T-helper 17 cell (primary cell): ENCODE data around the gene CRYBG2. TPM values are rescaled to one million over a fixed set of nuclear protein-coding genes. Genes with fewer than 3 reads are reported as not detected.
A peak's percentile ranks its signal among the peaks of the same experiment; 100 is the strongest.
"Not testable (repeated sequence)": the region's sequence is repeated elsewhere in the genome, so short reads cannot be mapped to it uniquely, and the experiment has no call there.

Source experiments
- ATAC-seq: fragments of 150-1000 bp; cut with Tn5 transposase; 2 replicates; pipeline ENCODE4 v1.10.0; 2021; ENCODE audit warnings: mild to moderate bottlenecking, moderate library complexity
- DNase-seq, 3 donors: peaks; one replicate each; pipeline versions ENCODE4 v3.0.0 to v3.0.0-alpha.2; 2020 to 2021
- H3K9me3 ChIP-seq: one replicate; pipeline ENCODE4 v1.7.0; 2013; ENCODE audit warnings: low read length, mild to moderate bottlenecking; ENCODE audit not compliant: control insufficient read depth, poor library complexity, severe bottlenecking
- H3K27ac Mint-ChIP-seq: one replicate; pipeline ENCODE4 v1.8.0; 2022; ENCODE audit warnings: mild to moderate bottlenecking, moderate library complexity, mixed read lengths
- H3K27me3 Mint-ChIP-seq: one replicate; pipeline ENCODE4 v1.8.0; 2022; ENCODE audit warnings: mixed read lengths
- H3K36me3 Mint-ChIP-seq: one replicate; pipeline ENCODE4 v1.8.0; 2022; ENCODE audit warnings: low read depth, mixed read lengths
- H3K4me1 Mint-ChIP-seq: one replicate; pipeline ENCODE4 v1.8.0; 2022; ENCODE audit warnings: mild to moderate bottlenecking, mixed read lengths
- H3K4me3 Mint-ChIP-seq: one replicate; pipeline ENCODE4 v1.8.0; 2022; ENCODE audit warnings: mild to moderate bottlenecking, moderate library complexity, mixed read lengths
- total RNA-seq, 4 donors: library from RNA in 2 of 4; stranded (reverse) in 2 of 4; gene quantifications; one replicate each; pipeline ENCODE4 v1.2.3 and lab custom pipeline; 2022 to 2026

Gene CRYBG2
- total RNA-seq, 2 donors from 2014 or later: 1.2 to 2.9 TPM

GRCh38 chr1:26337206-26337535 is 16.8 kb downstream of the CRYBG2 start:
- no peak overlapping the region for H3K27ac Mint-ChIP-seq
- peaks cover 6% of the 10 kb centered on the region for H3K4me1 Mint-ChIP-seq
- DNase-seq: no peak
- H3K27me3 Mint-ChIP-seq: no peaks in the 10 kb centered on the region
- ATAC-seq: no peak
- H3K9me3 ChIP-seq: no peaks in the 10 kb centered on the region
- H3K36me3 Mint-ChIP-seq: no peaks in the 10 kb centered on the region
- H3K4me3 Mint-ChIP-seq: peak overlapping the region; percentile 59

GRCh38 chr1:26336477-26337205 is 17.3 kb downstream of the CRYBG2 start:
- H3K9me3 ChIP-seq: no peaks in the 10 kb centered on the region
- ATAC-seq: peak; percentile 91
- H3K27me3 Mint-ChIP-seq: no peaks in the 10 kb centered on the region
- no peaks in the 10 kb centered on the region for H3K36me3 Mint-ChIP-seq
- DNase-seq: peak; percentile 69 to 90 (median 90)
- H3K4me3 Mint-ChIP-seq: peak overlapping the region; percentile 94
- H3K27ac Mint-ChIP-seq: no peak overlapping the region
- peaks cover 4% of the 10 kb centered on the region for H3K4me1 Mint-ChIP-seq

- no peaks in the 10 kb centered on the region for H3K9me3 ChIP-seq
- peak in 1 of 3 donors; percentile 22 for DNase-seq
- Mint-ChIP-seq H3K27me3 (no peaks in the 10 kb centered on the region), H3K4me3 (peak overlapping the region; percentile 94), H3K4me1 (peaks cover 4% of the 10 kb centered on the region), H3K27ac (peak overlapping the region; percentile 61), H3K36me3 (no peaks in the 10 kb centered on the region)
- ATAC-seq: peak; percentile 3
Measured at GRCh38 chr1:26335774-26336476, 18.0 kb downstream of the CRYBG2 start.

- H3K4me1 Mint-ChIP-seq, DNase-seq, H3K9me3 ChIP-seq, H3K27me3 Mint-ChIP-seq, H3K27ac Mint-ChIP-seq, H3K4me3 Mint-ChIP-seq, ATAC-seq, H3K36me3 Mint-ChIP-seq: not testable (repeated sequence)
Measured at GRCh38 chr1:26333312-26333711, 20.6 kb downstream of the CRYBG2 start.

- Mint-ChIP-seq H3K36me3 (no peaks in the 10 kb centered on the region), H3K27me3 (no peaks in the 10 kb centered on the region), H3K27ac (no peak overlapping the region), H3K4me3 (no peak overlapping the region), H3K4me1 (no peaks in the 10 kb centered on the region)
- DNase-seq (no peak), ATAC-seq (no peak)
- H3K9me3 ChIP-seq: no peaks in the 10 kb centered on the region
Measured at GRCh38 chr1:26330276-26330675, 23.7 kb downstream of the CRYBG2 start.

- not testable (repeated sequence) for ATAC-seq, DNase-seq, H3K4me3 Mint-ChIP-seq, H3K36me3 Mint-ChIP-seq, H3K27me3 Mint-ChIP-seq, H3K4me1 Mint-ChIP-seq, H3K27ac Mint-ChIP-seq, H3K9me3 ChIP-seq
Measured at GRCh38 chr1:26329380-26329779, 24.6 kb downstream of the CRYBG2 start.

- Mint-ChIP-seq H3K27ac (no peak overlapping the region), H3K36me3 (no peaks in the 10 kb centered on the region), H3K4me1 (peaks cover 2% of the 10 kb centered on the region), H3K4me3 (no peak overlapping the region), H3K27me3 (no peaks in the 10 kb centered on the region)
- ATAC-seq (no peak), DNase-seq (no peak)
- H3K9me3 ChIP-seq: no peaks in the 10 kb centered on the region
Measured at GRCh38 chr1:26328597-26328996, 25.3 kb downstream of the CRYBG2 start.

GRCh38 chr1:26327956-26328362 is 26.0 kb downstream of the CRYBG2 start:
- Mint-ChIP-seq H3K4me1 (peaks cover 5% of the 10 kb centered on the region), H3K4me3 (no peak overlapping the region), H3K27ac (no peak overlapping the region), H3K27me3 (no peaks in the 10 kb centered on the region), H3K36me3 (no peaks in the 10 kb centered on the region)
- DNase-seq: no peak
- no peaks in the 10 kb centered on the region for H3K9me3 ChIP-seq
- no peak for ATAC-seq

- Mint-ChIP-seq H3K36me3 (peaks cover 11% of the 10 kb centered on the region), H3K27me3 (no peaks in the 10 kb centered on the region), H3K27ac (no peak overlapping the region), H3K4me3 (no peak overlapping the region), H3K4me1 (peaks cover 26% of the 10 kb centered on the region)
- H3K9me3 ChIP-seq: no peaks in the 10 kb centered on the region
- DNase-seq: no peak
- no peak for ATAC-seq
Measured at GRCh38 chr1:26324550-26324949, 29.4 kb downstream of the CRYBG2 start.

- H3K9me3 ChIP-seq: no peaks in the 10 kb centered on the region
- ATAC-seq: no peak
- no peak overlapping the region for H3K4me3 Mint-ChIP-seq
- no peaks in the 10 kb centered on the region for H3K27me3 Mint-ChIP-seq
- no peak for DNase-seq
- peaks cover 14% of the 10 kb centered on the region for H3K36me3 Mint-ChIP-seq
- peaks cover 26% of the 10 kb centered on the region for H3K4me1 Mint-ChIP-seq
- peak overlapping the region; percentile 97 for H3K27ac Mint-ChIP-seq
Measured at GRCh38 chr1:26323382-26323781, 30.5 kb downstream of the CRYBG2 start.

GRCh38 chr1:26322042-26322331 is 31.9 kb downstream of the CRYBG2 start:
- Mint-ChIP-seq H3K27me3 (no peaks in the 10 kb centered on the region), H3K4me1 (peaks cover 35% of the 10 kb centered on the region), H3K4me3 (peak overlapping the region; percentile 7), H3K27ac (peak overlapping the region; percentile 97), H3K36me3 (peaks cover 16% of the 10 kb centered on the region)
- no peak for DNase-seq
- no peak for ATAC-seq
- no peaks in the 10 kb centered on the region for H3K9me3 ChIP-seq

GRCh38 chr1:26321315-26322041 is 32.5 kb downstream of the CRYBG2 start:
- H3K36me3 Mint-ChIP-seq: peaks cover 16% of the 10 kb centered on the region
- ATAC-seq: peak; percentile 81
- H3K4me3 Mint-ChIP-seq: peak overlapping the region; percentile 99
- H3K27ac Mint-ChIP-seq: peak overlapping the region; percentile 97
- H3K9me3 ChIP-seq: no peaks in the 10 kb centered on the region
- no peaks in the 10 kb centered on the region for H3K27me3 Mint-ChIP-seq
- peaks cover 39% of the 10 kb centered on the region for H3K4me1 Mint-ChIP-seq
- DNase-seq: peak; percentile 83 to 98 (median 85)

- DNase-seq (no peak), ATAC-seq (peak; percentile 3)
- no peaks in the 10 kb centered on the region for H3K27me3 Mint-ChIP-seq
- H3K36me3 Mint-ChIP-seq: peaks cover 16% of the 10 kb centered on the region
- H3K4me1 Mint-ChIP-seq: peaks cover 42% of the 10 kb centered on the region
- H3K4me3 Mint-ChIP-seq: peak overlapping the region; percentile 99
- no peaks in the 10 kb centered on the region for H3K9me3 ChIP-seq
- peak overlapping the region; percentile 97 for H3K27ac Mint-ChIP-seq
Measured at GRCh38 chr1:26320896-26321295, 33.0 kb downstream of the CRYBG2 start.
